Measurements from ENCODE around the gene CFAP97D2. TPM values are rescaled to one million over a fixed set of nuclear protein-coding genes. Genes with fewer than 3 reads are reported as not detected.
"Not testable (repeated sequence)": the region's sequence is repeated elsewhere in the genome, so short reads cannot be mapped to it uniquely, and the experiment has no call there.

CFAP97D2 gene
- total RNA-seq, 1 donor from 2014 or later = not detected

DNA sequence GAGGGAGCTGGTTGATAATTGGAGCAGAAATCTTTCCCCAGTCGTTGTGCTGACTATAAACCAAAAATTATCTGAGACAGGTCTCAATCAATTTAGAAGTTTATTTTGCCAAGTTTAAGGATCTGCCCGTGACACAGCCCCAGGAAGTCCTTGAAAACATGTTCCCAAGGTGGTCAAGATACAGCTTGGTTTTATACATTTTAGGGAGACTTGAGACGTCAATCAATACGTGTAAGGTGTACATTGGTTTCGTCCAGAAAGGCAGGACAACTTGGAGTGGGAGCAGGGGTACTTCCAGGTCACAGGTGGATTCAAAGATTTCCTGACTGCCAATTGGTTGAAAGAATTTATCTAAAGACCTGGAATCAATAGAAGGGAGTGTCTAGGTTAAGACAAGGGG is 17.6 kb downstream of the CFAP97D2 start:
- intact Hi-C loops (cut with micrococcal nuclease) = no loop called here
- POLR2A ChIA-PET = no interaction called here
- DNase-seq = no peak
- Mint-ChIP-seq H3K4me1 (no peaks in the 10 kb centered on the region), H3K36me3 (ENCODE audit: low read depth) (no peaks in the 10 kb centered on the region), H3K27me3 (no peaks in the 10 kb centered on the region), H3K27ac (no peak overlapping the region), H3K4me3 (no peak overlapping the region), H3K9me3 (peaks cover 2% of the 10 kb centered on the region)
- TF ChIP-seq CTCF (IDR thresholded peaks at IDR 0.05) = no peak
- ATAC-seq (ENCODE audit: low read depth) = no peak
- CTCF ChIA-PET = no interaction called here

DNA sequence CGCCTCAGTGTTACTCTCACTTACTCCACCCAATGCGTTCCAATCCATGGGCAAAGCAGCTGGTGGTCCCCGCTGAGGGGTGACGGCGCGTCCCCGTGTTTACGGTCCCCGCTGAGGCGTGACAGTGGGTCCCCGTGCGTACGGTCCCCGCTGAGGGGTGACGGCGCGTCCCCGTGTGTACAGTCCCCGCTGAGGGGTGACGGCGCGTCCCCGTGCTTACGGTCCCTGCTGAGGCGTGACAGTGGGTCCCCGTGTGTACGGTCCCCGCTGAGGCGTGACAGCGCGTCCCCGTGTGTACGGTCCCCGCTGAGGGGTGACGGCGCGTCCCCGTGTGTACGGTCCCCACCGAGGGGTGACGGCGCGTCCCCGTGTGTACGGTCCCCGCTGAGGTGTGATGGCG is 19.5 kb downstream of the CFAP97D2 start:
- no peak for ATAC-seq (ENCODE audit: low read depth)

GRCh38 chr13:114199526-114199925 is 20.5 kb downstream of the CFAP97D2 start:
- ATAC-seq (ENCODE audit: low read depth); H3K27me3 Mint-ChIP-seq; H3K4me1 Mint-ChIP-seq; H3K36me3 Mint-ChIP-seq (ENCODE audit: low read depth); H3K4me3 Mint-ChIP-seq; POLR2A ChIA-PET; H3K9me3 Mint-ChIP-seq; CTCF ChIA-PET; H3K27ac Mint-ChIP-seq; DNase-seq; intact Hi-C loops (cut with micrococcal nuclease): not testable (repeated sequence)

More for the DNA sequence above, 19.5 kb downstream of the CFAP97D2 start:
- Mint-ChIP-seq H3K27me3 (no peaks in the 10 kb centered on the region), H3K4me3 (no peak overlapping the region), H3K4me1 (no peaks in the 10 kb centered on the region), H3K9me3 (no peaks in the 10 kb centered on the region), H3K27ac (no peak overlapping the region), H3K36me3 (ENCODE audit: low read depth) (no peaks in the 10 kb centered on the region)
- TF ChIP-seq CTCF (IDR thresholded peaks at IDR 0.05) = no peak
- intact Hi-C loops (cut with micrococcal nuclease) = no loop called here
- no peak for DNase-seq
- ChIA-PET POLR2A (no interaction called here), CTCF (no interaction called here)

DNA sequence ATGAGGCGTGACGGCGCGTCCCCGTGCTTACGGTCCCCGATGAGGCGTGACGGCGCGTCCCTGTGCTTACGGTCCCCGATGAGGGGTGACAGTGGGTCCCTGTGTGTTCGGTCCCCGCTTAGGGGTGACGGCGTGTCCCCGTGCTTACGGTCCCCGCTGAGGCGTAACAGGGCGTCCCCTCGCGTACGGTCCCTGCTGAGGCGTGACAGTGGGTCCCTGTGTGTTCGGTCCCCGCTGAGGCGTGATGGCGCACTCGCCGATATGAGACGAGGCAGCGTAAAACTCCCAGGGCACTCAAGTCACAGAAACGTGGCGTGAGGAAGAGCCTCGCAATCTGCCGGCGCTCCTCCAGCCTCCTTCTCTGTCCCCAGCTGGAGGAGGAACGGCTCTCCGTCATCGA is 20.9 kb downstream of the CFAP97D2 start:
- no peak for TF ChIP-seq CTCF (IDR thresholded peaks at IDR 0.05)
- intact Hi-C loops (cut with micrococcal nuclease) = no loop called here
- ATAC-seq (ENCODE audit: low read depth) = no peak
- no peak for DNase-seq
- Mint-ChIP-seq H3K4me3 (no peak overlapping the region), H3K27me3 (no peaks in the 10 kb centered on the region), H3K27ac (no peak overlapping the region), H3K4me1 (no peaks in the 10 kb centered on the region), H3K9me3 (no peaks in the 10 kb centered on the region), H3K36me3 (ENCODE audit: low read depth) (no peaks in the 10 kb centered on the region)
- ChIA-PET POLR2A (no interaction called here), CTCF (no interaction called here)

GRCh38 chr13:114200399-114200911 is 21.4 kb downstream of the CFAP97D2 start:
- Mint-ChIP-seq H3K9me3 (no peaks in the 10 kb centered on the region), H3K36me3 (ENCODE audit: low read depth) (no peaks in the 10 kb centered on the region), H3K27ac (no peak overlapping the region), H3K4me3 (no peak overlapping the region), H3K27me3 (no peaks in the 10 kb centered on the region), H3K4me1 (no peaks in the 10 kb centered on the region)
- ChIA-PET CTCF (no interaction called here), POLR2A (no interaction called here)
- no peak for DNase-seq
- no peak for TF ChIP-seq CTCF (IDR thresholded peaks at IDR 0.05)
- intact Hi-C loops (cut with micrococcal nuclease) = no loop called here
- ATAC-seq (ENCODE audit: low read depth) = no peak

DNA sequence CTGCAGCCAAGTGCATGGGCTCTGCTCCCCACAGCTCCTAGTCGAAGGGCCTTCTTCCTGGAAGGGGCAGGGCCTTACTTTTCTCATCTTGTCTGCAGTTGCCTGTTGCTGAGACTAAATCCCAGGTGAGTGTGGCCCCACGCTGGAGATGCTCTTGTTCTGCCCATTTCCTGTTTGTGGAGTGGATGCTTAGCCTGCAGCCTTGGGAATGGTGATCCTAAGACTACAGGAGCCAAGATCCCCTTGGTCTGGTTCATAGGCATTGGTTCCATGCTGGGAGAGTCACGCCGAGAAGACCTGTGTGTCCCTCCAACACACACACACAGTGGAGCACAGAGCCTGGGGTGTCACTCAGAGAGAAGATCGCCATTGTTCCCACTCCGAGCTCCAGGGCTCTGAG is 23.5 kb downstream of the CFAP97D2 start:
- no peak overlapping the region for H3K27ac Mint-ChIP-seq
- intact Hi-C loops (cut with micrococcal nuclease) = no loop called here

More for the DNA sequence above, 23.5 kb downstream of the CFAP97D2 start:
- Mint-ChIP-seq H3K27me3 (no peaks in the 10 kb centered on the region), H3K36me3 (ENCODE audit: low read depth) (no peaks in the 10 kb centered on the region), H3K9me3 (no peaks in the 10 kb centered on the region), H3K4me3 (no peak overlapping the region), H3K4me1 (no peaks in the 10 kb centered on the region)
- no peak for ATAC-seq (ENCODE audit: low read depth)
- CTCF ChIA-PET = no interaction called here
- TF ChIP-seq CTCF (IDR thresholded peaks at IDR 0.05) = no peak
- POLR2A ChIA-PET = no interaction called here
- no peak for DNase-seq

All from activated B cell treated with CpG ODN at 0.5 μM for 24 hours (primary cell).